ENCODE data around the gene ADGRD2.

Gene ADGRD2

GRCh38 chr9:124477648-124478285, 27.5 kb downstream of the ADGRD2 start:
- in situ Hi-C loops (cut with MboI; ENCODE audit: low sequenced_read_pairs), result no loop called here

DNA sequence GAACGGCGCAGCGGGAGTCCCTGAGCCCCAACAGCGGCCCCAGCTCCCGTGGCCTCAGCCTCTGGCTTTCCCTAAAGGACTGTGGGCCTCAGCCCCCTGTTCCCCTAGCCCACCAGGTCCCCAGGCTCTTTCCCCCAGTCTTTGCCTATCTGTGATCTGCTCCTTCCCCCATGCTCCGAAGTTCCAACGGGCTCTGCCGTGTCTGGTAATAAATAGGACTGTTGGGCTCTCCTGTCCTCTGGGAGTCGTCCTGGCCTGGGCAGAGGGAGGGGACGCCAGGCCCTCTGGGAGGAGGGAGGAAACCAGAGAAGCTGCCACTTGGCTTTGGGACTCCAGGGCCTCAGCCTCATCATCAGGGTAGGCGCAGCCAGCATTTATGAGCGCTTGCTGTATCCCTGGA, 28.1 kb downstream of the ADGRD2 start:
- in situ Hi-C loops (cut with MboI; ENCODE audit: low sequenced_read_pairs), result no loop called here

DNA sequence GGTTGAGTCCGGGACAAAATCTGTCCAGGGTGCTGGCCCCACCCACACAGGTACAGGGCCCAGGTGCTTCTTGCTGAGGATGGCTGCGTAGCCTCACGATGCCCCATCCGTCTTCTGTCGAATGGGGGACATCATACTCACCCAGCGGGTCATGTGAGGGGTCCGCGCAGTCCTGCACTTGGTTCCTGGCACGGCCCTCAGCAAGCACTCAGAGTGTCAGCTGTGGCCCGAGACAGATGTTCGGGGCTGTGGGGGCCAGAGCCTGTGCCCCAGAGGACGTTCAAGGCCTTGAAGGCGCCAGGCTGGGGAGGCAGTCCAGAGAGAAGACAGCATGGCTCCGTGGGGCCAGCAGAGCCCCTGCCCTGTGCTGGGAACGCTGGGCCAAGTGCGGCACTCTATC, 29.1 kb downstream of the ADGRD2 start:
- in situ Hi-C loops (cut with MboI; ENCODE audit: low sequenced_read_pairs), result no loop called here

DNA sequence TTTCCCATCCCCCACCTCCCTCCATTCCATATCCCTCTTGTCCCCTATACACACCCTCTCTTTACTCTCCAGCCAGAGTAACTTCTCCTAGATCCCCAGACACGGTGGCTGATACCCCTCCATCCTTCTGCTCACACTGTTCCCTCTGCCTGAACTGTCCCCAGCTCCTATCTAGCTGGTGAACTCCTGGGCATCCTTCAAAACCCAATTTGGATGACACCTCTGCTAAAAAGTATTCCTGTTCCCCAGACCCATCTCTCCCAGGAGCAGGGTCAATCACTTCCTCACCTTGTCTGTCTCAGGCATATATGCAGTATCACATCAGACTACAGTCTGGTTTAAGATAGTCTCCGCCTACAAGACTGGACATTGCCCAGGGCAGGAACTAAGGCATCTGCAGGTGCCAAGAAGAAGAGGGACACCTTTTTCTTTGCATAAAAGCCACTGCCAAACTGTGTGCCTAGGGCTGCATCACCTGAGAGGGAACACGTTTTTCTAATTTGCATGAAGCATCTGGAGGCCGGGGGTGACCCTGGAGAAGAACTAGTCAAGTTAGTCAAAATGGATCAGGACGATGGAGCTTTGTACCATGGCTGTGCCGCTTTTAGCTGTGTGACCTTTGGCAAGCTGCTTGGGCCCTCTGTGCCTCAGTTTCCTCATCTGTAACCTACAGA, 29.8 kb downstream of the ADGRD2 start:
- in situ Hi-C loops (cut with MboI; ENCODE audit: low sequenced_read_pairs), result no loop called here

DNA sequence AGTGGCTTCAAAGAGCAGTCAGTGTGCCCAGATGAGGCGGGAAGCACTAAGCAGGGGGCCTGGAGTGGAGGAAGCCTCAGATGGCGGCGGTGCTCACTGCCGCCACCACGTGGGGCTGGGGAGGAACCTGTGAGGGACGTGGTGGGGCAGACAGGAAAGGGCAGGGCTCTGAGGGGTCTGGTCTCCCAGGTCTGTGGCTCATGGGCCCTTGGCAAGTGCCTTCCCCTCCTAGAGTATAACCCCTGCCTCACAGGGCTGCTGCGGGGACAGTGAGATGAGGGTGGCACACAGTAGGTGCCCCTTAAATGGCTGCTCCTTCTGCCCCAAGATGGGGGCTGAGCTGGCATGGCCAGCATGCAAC, 30.4 kb downstream of the ADGRD2 start:
- in situ Hi-C loops (cut with MboI; ENCODE audit: low sequenced_read_pairs), result no loop called here

DNA sequence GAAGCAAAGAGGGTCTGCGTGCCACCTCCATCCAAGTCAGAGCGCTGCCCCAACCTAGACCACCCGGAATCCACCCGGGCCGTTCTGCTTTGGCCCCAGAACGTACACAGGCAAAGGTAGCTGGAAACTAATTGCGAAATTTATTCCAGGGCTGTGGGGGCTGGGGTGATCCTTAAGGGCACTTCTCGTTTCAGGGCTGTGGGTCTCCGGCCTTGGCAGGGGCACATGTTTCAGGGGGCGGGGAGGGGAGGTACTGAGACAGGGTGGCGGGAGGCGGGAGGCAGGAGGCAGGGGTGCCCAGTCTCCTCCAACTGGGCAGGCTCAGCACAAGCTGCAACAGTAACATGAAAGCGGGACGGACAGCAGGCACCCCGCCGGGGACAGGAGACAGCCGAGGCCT, 30.9 kb downstream of the ADGRD2 start:
- in situ Hi-C loops (cut with MboI; ENCODE audit: low sequenced_read_pairs), result no loop called here

DNA sequence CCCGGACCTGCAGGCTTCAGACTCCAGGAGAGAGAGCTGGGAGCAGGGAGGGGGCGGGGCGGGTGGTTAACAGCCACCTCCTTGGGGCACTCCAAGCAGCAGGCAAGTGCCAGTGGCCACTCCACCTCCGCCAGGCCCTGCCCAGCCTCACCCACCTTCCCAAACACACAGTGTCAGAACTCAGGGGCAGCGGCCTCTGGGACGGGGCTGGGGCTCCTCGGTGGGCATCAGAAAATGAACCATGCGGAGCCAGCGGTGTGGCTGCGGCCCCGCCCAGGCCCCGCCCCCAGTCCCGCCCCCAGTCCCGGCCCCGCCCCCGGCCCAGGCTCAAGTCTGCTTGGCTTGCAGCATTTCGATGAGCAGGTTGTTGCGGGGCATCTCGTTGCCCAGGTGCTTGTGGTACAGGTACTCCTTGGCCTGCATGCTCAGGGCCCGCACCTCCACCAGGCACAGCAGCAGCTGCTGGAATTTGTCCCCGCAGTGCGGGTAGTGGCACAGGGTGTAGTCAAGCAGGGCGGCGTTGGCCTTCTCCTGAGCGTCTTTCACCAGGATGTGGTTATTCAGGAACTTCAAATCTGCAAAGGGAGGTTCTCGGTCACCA, 32.3 kb downstream of the ADGRD2 start:
- in situ Hi-C loops (cut with MboI; ENCODE audit: low sequenced_read_pairs), result no loop called here

GRCh38 chr9:124483481-124483880, 33.2 kb downstream of the ADGRD2 start:
- in situ Hi-C loops (cut with MboI; ENCODE audit: low sequenced_read_pairs), result no loop called here

DNA sequence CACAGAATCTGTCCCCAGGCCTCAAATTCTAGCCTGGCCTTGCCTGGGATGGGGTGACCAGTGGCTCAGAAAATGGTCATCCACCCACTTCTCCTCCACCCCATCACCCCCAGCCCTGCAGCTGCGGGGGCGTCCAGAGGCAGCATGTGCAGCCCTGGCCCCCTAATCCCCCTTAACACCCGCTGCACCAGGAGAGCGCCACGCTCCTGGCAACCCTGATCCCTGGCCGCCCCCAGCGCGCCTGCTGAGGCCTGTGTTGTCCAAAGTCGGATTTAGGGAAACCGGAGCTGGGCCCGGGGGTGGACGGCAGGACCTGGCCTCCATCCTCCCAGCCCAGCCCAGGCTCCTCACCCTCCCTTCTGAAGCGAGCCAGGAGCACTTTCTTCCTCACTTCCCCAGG, 35.0 kb downstream of the ADGRD2 start:
- in situ Hi-C loops (cut with MboI; ENCODE audit: low sequenced_read_pairs), result no loop called here

DNA sequence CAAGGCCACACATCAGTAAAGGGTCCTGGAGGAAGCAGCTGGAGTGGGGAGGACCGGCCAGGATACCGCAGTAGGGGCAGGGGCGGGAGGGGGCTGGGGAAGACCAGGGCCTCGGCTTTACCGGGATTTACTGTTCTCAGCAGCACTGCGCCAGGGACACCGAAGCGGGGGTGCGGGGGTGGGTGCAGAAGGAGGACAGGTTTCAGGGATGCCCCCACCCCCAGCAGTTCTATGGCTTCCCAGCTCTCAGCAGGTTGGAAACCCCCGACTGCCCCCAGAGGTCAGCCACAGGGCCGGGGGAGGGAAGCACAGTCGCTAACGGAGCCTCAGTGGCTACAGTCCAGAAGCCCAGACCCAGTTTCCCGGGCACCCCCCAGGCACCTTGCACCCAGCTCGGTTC, 35.7 kb downstream of the ADGRD2 start:
- in situ Hi-C loops (cut with MboI; ENCODE audit: low sequenced_read_pairs), result no loop called here

DNA sequence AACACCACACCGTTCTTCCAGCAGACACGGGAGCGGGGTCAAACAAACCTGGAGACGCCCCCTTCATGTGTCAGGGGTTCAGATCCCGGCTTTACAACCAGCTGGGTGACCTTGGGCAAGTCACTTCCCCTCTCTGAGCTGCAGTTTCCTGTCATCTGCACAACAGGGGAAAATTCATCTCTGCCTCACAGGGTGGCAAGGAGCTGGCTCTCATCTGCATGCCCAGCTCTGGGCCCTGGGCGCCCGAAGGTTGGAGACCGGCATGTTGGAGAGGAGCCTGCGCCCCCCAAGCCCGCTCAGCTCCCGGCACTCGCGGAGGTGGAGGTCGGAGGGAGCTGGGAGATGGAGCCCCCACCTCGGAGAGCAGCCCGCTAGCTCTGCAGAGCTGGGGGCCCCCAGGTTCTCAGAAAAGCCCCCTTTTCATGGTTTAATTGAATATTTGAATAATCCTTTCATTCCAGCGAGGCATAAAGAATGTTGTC, 36.6 kb downstream of the ADGRD2 start:
- in situ Hi-C loops (cut with MboI; ENCODE audit: low sequenced_read_pairs), result no loop called here

GRCh38 chr9:124487260-124488182, 37.3 kb downstream of the ADGRD2 start:
- in situ Hi-C loops (cut with MboI; ENCODE audit: low sequenced_read_pairs), result no loop called here

- in situ Hi-C loops (cut with MboI; ENCODE audit: low sequenced_read_pairs), result no loop called here
Observed at GRCh38 chr9:124488641-124489210, 38.5 kb downstream of the ADGRD2 start.

DNA sequence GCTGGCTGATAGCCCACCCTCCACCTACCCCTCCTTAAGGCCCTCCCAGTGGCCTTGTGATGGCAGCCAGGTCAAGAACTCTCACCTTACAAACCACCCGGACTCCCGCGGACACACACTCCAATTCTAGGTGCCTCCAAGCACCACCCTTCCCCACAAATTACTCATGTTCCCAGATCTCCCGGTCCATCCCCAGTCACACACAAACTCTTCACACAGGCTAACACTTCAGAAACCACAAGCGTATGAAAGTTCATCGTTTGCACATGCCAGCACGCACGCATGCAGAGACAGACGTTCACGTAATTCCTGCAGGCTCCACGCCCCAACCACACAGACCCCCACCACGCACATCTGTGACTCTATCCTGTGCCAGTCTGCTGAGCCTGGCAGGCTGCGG, 39.0 kb downstream of the ADGRD2 start:
- in situ Hi-C loops (cut with MboI; ENCODE audit: low sequenced_read_pairs), result no loop called here

DNA sequence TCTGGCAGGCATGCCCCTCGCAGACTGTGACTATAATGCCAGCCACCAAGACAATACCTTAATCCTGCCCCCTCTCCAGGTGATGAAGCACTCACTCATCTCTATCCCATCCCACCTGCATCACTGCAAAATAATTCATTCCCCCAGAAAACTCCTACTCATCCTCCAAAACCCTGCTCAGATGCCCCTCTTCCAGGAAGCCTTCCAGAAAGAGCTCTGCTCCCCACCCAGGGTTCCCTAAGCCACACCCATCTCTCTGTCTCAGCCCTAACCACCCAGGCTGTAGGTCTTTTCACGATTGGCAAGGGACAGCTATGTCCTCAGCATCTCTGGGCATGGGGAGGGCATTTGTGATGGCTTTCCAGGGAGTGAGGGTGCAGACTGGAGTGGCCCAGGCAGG, 39.8 kb downstream of the ADGRD2 start:
- in situ Hi-C loops (cut with MboI; ENCODE audit: low sequenced_read_pairs), result no loop called here

- in situ Hi-C loops (cut with MboI; ENCODE audit: low sequenced_read_pairs), result no loop called here
Observed at GRCh38 chr9:124491049-124491975, 41.1 kb downstream of the ADGRD2 start.

- in situ Hi-C loops (cut with MboI; ENCODE audit: low sequenced_read_pairs), result no loop called here
Observed at GRCh38 chr9:124492818-124493217, 42.6 kb downstream of the ADGRD2 start.

DNA sequence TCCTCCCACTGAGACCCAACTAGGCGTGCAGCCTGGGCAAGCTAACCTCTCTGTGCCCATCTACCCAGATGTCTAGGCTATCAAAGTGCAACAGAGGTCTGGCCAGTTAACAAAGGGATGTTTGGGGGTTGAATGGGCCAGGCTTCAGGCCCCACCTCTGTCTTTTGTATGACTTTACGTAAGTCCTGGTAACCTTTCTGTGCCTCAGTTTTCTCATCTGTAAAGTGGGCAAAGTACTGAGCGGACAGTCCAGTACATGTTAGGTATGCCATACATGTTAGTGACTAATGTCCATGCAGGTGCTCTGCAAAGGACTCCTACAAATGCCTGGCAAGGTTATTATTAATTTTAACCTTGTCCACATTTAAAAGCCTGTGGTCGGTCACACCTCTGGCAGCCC, 43.0 kb downstream of the ADGRD2 start:
- in situ Hi-C loops (cut with MboI; ENCODE audit: low sequenced_read_pairs), result no loop called here

- in situ Hi-C loops (cut with MboI; ENCODE audit: low sequenced_read_pairs), result no loop called here
Observed at GRCh38 chr9:124493794-124494479, 43.7 kb downstream of the ADGRD2 start.

Data from hTERT RPE-1 (cell line).